Memory B cell (primary cell): ENCODE results near the gene IQCE.

ENCODE experiments used
- ATAC-seq: fragments of 150-1000 bp; cut with Tn5 transposase; 2 replicates; pipeline ENCODE4 v1.10.0; 2021; ENCODE audit warnings: low read depth, mild to moderate bottlenecking, moderate library complexity
- DNase-seq, 2 donors: peaks; one replicate each; pipeline ENCODE4 v3.0.0; 2022; ENCODE audit warnings: low spot score in 2 of 2
- H3K27ac Mint-ChIP-seq: one replicate; pipeline ENCODE4 v1.8.0; 2022; ENCODE audit warnings: mild to moderate bottlenecking, moderate library complexity, mixed read lengths
- H3K27me3 Mint-ChIP-seq: one replicate; pipeline ENCODE4 v1.8.0; 2022; ENCODE audit warnings: mixed read lengths
- H3K36me3 Mint-ChIP-seq: one replicate; pipeline ENCODE4 v1.8.0; 2022; ENCODE audit warnings: mild to moderate bottlenecking, mixed read lengths
- H3K4me1 Mint-ChIP-seq: one replicate; pipeline ENCODE4 v1.8.0; 2022; ENCODE audit warnings: mixed read lengths
- H3K4me3 Mint-ChIP-seq: one replicate; pipeline ENCODE4 v1.8.0; 2022; ENCODE audit warnings: mild to moderate bottlenecking, moderate library complexity, mixed read lengths
- H3K9me3 Mint-ChIP-seq: one replicate; pipeline ENCODE4 v1.8.0; 2022; ENCODE audit warnings: mixed read lengths

IQCE gene

DNA sequence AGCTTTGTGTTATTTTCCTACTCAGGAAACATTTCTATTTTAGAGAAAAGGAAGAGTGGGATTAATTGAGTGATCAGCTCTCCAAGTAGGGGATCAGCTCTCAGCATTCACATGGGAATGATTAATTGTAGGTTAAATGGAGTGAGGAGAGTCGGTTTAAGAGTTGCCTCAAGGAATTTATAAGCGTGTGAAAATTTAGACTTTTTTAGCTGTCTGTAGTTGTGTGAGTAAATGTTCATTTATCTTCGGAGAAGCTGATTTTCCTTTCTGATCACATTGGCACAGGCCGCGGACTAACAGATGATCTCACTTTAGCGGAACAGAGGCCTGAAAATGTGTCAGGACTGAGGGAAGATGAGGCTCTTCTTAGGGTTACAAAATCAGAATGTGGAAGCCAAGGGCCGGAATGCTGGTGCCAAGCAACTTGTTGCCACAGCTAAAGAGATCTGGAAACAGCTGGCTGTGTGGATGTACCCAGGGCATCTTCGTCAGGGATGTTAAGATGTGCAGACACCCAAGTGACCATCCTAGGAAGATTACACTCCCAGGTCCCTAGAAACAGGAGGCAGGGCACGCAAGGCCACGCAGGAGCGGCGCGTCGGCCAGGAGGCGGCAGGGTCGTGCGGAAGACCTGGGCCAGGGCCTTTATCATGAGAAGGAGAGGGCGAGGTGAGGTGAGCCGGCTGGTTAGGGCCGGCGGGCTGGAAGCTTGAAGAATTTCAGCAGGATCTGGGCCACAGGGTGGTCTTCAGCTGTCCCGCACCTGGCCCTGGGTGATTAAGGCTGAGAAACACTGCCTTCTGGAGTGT is 37.9 kb downstream of the IQCE start:
- Mint-ChIP-seq H3K9me3 (no peaks in the 10 kb centered on the region), H3K36me3 (peaks cover 8% of the 10 kb centered on the region), H3K27ac (no peak overlapping the region), H3K4me1 (no peaks in the 10 kb centered on the region), H3K27me3 (no peaks in the 10 kb centered on the region), H3K4me3 (no peak overlapping the region)
- no peak for ATAC-seq
- no peak for DNase-seq

DNA sequence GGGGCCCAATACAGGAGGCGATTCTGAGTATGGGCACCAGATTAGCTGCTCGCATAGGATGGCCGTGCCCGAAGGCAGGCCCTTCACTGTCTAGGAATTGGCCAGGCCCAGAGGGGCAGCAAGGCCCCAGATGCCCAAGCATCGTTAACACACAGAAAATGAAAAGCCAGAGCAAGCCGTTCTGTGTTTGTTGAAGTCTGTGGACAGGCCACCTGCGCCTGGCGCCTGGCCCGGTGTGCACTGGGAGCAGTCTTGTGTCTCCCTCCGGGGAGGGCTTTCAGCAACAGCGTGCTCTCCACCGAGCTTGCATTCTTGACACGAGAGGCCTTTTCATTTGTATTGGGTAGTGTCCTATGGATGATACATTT is 38.5 kb downstream of the IQCE start:
- Mint-ChIP-seq H3K27me3 (no peaks in the 10 kb centered on the region), H3K9me3 (no peaks in the 10 kb centered on the region), H3K27ac (no peak overlapping the region), H3K4me1 (peaks cover under 1% of the 10 kb centered on the region), H3K36me3 (peaks cover 10% of the 10 kb centered on the region), H3K4me3 (no peak overlapping the region)
- no peak for ATAC-seq
- DNase-seq, result no peak

DNA sequence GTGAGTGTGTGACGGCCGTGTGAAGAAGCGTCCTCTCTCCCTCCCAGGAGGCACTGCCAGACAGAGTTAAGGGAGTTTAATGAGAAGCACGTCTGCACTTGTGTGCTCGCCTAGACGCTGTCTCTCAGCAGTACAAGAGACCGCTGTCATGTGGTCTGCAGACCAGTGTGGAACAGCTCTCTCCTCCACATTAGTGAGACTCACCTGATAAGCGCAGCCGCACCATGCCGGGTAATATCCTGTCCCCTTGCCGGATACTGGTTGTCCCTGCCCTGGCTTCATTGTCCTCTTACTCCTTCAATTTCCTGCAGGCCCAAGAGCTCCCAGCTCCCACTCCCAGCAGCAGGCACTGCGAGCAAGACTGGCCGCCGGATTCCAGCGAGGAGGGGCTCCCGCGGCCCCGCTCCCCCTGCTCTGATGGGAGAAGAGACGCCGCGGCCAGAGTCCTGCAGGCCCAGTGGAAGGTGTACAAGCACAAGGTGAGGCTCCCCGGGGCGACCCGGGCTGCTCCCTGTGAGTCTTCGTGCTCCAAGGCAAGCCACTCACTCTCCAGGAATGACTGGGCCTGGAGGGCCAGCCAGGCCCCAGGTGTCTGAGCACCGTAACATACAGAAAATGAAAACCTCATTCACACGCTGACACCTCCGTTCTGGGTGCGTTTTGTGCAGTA is 39.5 kb downstream of the IQCE start:
- ATAC-seq (no peak), DNase-seq (no peak)
- Mint-ChIP-seq H3K27ac (no peak overlapping the region), H3K36me3 (peaks cover 7% of the 10 kb centered on the region), H3K9me3 (no peaks in the 10 kb centered on the region), H3K4me3 (no peak overlapping the region), H3K27me3 (no peaks in the 10 kb centered on the region), H3K4me1 (peaks cover 3% of the 10 kb centered on the region)

DNA sequence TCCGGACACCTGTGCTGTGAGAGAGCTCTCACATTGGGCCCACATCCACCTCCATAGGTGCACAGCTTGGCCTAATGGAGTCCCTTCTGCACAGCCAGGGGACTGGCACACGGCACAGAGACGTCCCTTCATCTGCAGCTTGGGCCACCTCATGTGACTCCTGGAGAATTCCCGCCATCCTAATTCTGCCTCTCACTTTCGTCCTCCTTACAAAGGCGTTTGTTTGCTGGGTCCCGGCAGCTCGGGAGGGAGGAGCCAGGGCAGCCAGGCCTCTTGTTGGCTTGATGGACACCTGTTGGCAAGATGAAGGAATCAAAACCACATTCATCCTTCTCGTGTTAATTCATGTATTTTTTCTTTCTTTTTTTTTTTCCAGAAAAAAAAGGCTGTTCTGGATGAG is 42.3 kb downstream of the IQCE start:
- no peak overlapping the region for H3K4me3 Mint-ChIP-seq
- peaks cover 3% of the 10 kb centered on the region for H3K4me1 Mint-ChIP-seq
- H3K36me3 Mint-ChIP-seq, result peaks cover 5% of the 10 kb centered on the region
- DNase-seq (no peak), ATAC-seq (no peak)
- H3K9me3 Mint-ChIP-seq, result no peaks in the 10 kb centered on the region
- no peaks in the 10 kb centered on the region for H3K27me3 Mint-ChIP-seq
- H3K27ac Mint-ChIP-seq, result no peak overlapping the region

DNA sequence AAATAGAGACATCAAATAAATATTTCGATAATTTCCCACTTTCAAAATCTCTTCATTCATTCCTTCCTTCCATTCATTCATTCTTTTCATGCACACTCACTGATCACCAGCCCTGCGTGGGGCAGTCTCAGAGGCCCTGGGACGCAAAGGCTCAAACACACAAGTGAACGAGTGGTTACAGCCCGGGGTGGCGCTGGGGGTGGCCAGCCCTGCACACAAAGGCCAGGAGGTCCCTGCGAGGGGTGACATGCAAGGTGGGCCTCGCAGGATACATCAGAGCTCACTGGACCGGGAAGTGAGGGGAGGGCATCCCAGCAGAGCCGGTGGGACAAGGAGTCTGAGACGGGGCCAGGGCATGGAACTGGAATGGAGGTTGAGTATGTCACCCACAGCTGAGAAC is 43.1 kb downstream of the IQCE start:
- ATAC-seq (no peak), DNase-seq (no peak)
- Mint-ChIP-seq H3K27ac (peak overlapping the region; percentile 9), H3K27me3 (no peaks in the 10 kb centered on the region), H3K36me3 (peaks cover 5% of the 10 kb centered on the region), H3K4me1 (peaks cover 3% of the 10 kb centered on the region), H3K9me3 (no peaks in the 10 kb centered on the region), H3K4me3 (no peak overlapping the region)

DNA sequence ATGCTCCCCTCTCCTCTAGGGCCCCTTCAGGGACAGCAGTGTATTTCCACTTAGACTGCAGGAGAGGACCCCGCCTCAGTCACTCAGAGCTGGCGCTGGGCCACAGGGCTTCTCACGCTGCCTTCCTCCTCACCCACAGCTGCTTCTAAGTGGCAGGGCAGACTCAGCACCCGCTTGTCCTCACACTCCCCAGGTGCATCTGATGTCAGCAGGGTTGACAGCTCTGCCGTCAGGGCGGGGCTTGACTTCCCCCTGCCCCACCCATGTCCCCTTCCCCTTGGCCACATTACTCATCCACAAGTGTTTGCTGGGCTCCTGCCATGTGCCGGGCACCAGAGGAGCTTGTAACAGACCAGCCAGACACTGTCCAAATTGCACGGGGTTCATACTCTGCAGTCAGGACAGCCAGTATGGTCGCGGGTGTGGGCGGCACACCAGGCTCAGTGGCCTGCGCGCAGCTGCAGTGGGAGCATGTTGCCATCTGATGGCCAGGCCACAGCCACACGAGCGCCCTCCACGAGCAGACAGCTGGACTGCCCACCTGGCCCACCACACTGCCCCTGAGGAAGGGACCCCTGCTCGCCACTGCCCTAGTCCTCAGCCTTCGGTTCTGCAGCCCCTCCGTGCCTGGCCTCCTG is 43.7 kb downstream of the IQCE start:
- ATAC-seq (no peak), DNase-seq (no peak)
- no peaks in the 10 kb centered on the region for H3K27me3 Mint-ChIP-seq
- H3K27ac Mint-ChIP-seq, result peak overlapping the region; percentile 9
- peaks cover 3% of the 10 kb centered on the region for H3K4me1 Mint-ChIP-seq
- H3K36me3 Mint-ChIP-seq, result peaks cover 5% of the 10 kb centered on the region
- no peak overlapping the region for H3K4me3 Mint-ChIP-seq
- no peaks in the 10 kb centered on the region for H3K9me3 Mint-ChIP-seq

DNA sequence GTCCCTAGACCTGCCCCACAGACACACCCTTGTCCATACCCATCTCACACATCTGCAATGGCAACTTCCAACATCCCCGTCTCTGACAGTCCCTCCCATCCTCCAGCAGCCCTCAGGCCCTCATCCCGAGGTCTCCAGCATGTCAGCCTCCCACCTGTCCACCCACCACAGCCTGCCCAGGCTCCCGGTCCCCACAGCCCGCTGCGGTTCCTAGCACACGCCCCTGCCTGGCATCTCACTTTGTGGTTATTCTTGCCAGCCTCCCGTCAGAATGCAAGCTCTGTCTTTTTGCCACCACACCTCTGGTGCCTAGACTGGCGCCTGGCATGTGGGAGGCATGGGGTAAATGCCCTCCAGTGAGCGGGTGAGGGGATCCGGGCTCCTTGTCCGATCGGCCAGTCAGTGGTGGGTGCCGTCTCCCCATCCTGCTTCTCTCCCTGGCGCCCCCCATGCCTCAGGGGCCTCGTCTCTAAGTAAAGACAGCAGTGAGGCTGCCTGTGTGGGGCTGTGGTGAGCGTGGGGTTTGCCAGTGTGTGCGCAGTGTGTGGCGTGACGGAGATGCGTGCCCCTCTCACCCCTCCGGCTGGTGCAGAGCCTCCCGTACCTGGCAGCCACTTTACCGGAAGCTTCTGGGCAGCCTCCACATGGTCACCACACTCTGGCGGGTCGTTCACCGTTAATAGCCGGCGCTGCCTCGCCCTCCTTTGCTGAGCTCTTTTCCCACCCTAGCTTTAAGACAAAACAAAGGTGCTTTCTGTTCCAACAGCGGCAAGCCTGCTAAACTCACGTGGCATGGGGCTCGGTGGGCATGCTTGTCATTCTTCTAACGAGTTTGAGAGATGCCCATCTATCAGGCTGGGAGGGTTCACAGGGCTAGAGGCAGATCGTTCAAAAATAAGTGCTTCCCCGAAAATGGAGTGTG is 44.5 kb downstream of the IQCE start:
- Mint-ChIP-seq H3K27ac (no peak overlapping the region), H3K4me3 (no peak overlapping the region), H3K27me3 (no peaks in the 10 kb centered on the region), H3K9me3 (no peaks in the 10 kb centered on the region), H3K36me3 (peaks cover 5% of the 10 kb centered on the region), H3K4me1 (peaks cover 6% of the 10 kb centered on the region)
- ATAC-seq (no peak), DNase-seq (no peak)

DNA sequence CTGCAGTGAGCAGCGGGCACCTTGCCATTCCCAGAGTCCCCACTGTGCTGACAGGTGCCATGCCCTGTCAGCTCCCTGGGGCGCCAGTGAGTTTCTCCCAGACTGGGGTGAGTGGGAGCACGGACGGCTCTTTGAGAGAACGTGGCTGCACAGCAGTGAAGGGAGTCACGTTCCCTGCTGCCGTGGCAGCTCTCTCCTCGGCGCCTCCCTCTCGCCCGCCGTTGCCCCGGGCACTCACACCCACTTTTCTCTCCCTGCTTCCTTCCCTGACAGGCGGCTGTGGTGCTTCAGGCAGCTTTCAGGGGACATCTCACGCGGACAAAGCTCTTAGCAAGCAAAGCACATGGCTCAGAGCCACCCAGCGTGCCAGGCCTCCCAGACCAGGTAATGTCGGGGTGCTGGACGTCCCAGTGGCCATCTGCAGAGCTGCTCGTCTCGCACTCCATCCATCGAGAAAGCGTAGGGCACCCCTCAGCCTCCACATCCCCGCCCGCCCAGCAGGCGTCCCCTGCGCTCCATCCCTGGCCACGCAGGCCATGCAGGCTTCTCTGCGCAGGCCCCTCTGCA is 45.9 kb downstream of the IQCE start:
- DNase-seq (no peak), ATAC-seq (no peak)
- H3K36me3 Mint-ChIP-seq, result peaks cover 1% of the 10 kb centered on the region
- H3K4me3 Mint-ChIP-seq, result no peak overlapping the region
- H3K4me1 Mint-ChIP-seq, result peaks cover 11% of the 10 kb centered on the region
- H3K9me3 Mint-ChIP-seq, result no peaks in the 10 kb centered on the region
- H3K27me3 Mint-ChIP-seq, result no peaks in the 10 kb centered on the region
- no peak overlapping the region for H3K27ac Mint-ChIP-seq

DNA sequence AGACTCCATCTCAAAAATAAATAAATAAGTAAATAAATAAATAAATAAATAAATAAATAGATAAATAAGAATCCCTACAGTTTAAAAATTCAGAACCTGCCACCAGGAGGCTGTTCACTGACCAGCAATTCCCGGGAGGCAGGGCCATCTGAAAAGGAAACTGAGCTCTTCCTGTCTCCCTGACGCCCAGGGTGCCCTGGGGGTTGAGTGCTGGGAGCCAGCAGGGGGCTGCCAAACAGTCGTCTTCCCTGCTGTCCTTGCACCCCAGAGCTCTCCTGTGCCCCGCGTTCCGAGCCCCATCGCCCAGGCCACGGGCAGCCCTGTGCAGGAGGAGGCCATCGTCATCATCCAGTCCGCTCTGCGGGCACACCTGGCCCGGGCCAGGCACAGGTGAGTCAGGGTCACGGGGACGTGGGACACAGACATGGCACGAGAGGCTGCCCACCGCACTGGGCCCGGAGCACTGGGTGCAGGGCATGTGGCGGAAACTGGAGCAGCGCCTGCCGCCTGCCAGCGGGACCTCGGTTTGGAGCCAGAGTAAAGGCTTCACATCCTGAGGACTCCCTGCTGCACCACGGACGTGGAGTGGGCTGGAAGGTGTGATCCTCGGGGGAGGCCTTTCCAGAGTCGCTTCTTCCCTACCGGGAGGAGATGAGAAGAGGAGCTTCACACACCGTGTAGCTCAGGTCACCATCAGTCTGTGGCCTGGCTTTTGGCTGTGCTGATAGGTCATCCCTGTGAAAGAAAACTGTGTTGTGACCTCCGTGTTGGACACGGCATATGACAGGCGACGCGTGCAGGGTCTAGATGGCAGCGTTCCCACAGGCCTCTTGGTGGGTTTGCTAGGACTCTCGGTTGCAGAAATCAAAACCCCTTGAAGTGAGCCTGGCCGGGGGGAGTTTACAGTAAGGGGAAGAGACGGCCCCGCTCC is 47.1 kb downstream of the IQCE start:
- Mint-ChIP-seq H3K9me3 (no peaks in the 10 kb centered on the region), H3K27me3 (no peaks in the 10 kb centered on the region), H3K27ac (no peak overlapping the region), H3K4me3 (no peak overlapping the region), H3K36me3 (peaks cover 1% of the 10 kb centered on the region), H3K4me1 (peaks cover 12% of the 10 kb centered on the region)
- ATAC-seq (no peak), DNase-seq (no peak)

DNA sequence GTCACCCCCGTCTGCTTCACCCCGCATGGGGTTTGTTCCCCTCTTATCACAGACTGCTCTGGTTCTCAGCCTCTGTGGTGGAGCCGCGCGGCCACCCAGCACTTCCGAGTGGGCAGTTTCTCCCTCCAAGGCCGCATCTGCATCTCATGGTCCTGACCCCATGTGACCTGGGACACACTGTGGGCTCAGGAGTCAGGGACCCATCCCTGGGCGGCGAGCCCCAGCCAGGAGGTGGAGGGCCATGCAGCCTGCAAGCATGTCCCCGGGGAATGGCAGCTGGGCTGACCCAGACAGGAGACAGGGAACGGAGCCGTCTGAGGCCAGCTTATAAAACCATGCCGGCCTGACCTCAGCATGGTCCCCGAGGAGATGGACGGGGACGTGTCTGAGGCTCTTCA is 47.8 kb downstream of the IQCE start:
- no peak overlapping the region for H3K4me3 Mint-ChIP-seq
- peaks cover 12% of the 10 kb centered on the region for H3K4me1 Mint-ChIP-seq
- H3K27me3 Mint-ChIP-seq, result no peaks in the 10 kb centered on the region
- ATAC-seq (no peak), DNase-seq (no peak)
- no peak overlapping the region for H3K27ac Mint-ChIP-seq
- peaks cover 1% of the 10 kb centered on the region for H3K36me3 Mint-ChIP-seq
- H3K9me3 Mint-ChIP-seq, result no peaks in the 10 kb centered on the region

DNA sequence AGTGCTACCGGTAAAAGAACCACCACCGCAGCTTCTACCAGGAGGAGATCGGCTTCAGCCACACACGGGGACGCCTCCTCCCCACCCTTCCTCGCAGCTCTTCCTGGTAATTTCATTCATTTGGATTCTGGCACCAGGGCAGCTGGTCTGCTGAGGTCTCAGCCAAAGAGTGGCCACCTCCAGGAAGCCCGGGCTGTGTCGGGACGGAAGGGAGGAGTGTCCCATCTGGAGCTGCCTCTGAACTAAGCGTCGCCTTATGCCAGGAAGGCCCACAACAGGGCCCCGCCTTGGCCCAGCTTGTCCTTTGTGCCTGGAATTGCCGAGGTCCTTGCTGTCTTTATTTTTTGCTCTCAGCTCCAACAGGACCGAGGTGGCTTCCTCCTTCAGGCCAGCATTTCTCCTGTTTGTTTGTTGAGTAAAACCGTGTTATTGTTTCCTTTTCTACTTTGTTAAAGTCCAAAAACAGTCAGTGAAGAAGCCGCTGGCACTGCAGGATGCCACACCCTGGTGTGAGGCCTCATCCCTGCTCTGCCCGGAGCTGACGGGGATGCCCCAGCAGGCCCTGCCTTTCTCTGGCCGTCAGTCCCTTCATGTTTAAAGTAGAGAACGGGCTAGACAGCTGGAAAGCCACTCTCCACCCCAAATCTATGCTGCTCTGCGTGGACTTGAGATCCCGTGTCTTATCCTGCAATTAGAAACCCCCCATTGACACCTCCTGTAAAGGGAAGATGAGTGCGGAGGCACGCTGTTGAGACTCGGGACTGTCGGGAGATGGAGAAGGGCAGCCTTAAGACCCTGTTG is 48.5 kb downstream of the IQCE start:
- Mint-ChIP-seq H3K9me3 (no peaks in the 10 kb centered on the region), H3K27ac (no peak overlapping the region), H3K36me3 (no peaks in the 10 kb centered on the region), H3K27me3 (no peaks in the 10 kb centered on the region), H3K4me1 (peaks cover 11% of the 10 kb centered on the region), H3K4me3 (no peak overlapping the region)
- no peak for DNase-seq
- ATAC-seq, result no peak
